GM19467 (cell line): Measurements from ENCODE around the gene LZTR1.
"Not testable (repeated sequence)": the region's sequence is repeated elsewhere in the genome, so short reads cannot be mapped to it uniquely, and the experiment has no call there.

Experiments used
- ATAC-seq: cut with Tn5 transposase; IDR thresholded peaks from one replicate; pipeline ENCODE4 v1.9.1; 2021; ENCODE audit warnings: mild to moderate bottlenecking, moderate library complexity; ENCODE audit not compliant: unreplicated experiment

LZTR1 gene

DNA sequence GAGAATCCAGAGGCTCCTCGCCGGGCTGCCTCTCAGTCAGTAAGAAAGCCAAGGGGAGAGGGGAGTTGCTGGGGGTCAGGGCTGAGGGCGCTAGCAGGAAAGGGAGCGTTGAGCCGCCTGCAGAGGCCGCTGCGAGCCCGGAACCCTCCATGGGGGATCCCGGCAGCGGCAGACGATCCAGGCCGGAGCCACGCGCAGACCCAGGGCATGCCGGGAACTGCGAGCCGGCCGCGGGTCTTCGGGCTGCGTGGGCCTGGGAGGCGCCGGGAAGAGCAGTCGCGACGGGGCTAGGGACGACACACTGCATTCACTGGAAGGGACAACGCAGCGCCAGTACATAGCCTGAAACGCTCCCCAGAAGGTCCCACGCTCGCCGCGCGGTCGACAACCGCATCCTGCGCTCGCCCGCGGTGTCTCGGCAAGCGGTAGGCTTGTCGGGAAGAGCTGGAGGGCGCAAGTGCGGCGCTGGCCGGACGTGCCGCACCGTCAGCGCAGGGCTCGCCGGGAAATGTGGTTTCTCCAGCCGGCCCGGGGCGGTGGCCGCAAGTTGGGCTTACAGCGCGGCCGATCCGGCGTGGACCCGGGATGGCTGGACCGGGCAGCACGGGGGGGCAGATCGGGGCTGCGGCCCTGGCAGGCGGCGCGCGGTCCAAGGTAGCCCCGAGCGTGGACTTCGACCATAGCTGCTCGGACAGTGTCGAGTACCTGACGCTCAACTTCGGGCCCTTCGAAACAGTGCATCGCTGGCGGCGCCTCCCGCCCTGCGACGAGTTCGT lies at the start of gene LZTR1:
TSS of gene LZTR1 (plus strand) at position 511 of the 776 bp plus-strand sequence. CDS start at position 586, 75 bp downstream.
- ATAC-seq, result peak; percentile 77

DNA sequence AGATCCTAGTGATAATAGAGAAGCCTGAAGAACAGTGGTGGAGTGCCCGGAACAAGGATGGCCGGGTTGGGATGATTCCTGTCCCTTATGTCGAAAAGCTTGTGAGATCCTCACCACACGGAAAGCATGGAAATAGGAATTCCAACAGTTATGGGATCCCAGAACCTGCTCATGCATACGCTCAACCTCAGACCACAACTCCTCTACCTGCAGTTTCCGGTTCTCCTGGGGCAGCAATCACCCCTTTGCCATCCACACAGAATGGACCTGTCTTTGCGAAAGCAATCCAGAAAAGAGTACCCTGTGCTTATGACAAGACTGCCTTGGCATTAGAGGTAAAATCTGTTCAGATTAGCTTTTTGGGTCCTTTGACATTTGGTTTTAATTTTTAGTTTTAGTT lies 48.2 kb upstream of the LZTR1 start:
- ATAC-seq, result no peak

GRCh38 chr22:20935049-20935448 lies 47.0 kb upstream of the LZTR1 start:
- ATAC-seq, result not testable (repeated sequence)

DNA sequence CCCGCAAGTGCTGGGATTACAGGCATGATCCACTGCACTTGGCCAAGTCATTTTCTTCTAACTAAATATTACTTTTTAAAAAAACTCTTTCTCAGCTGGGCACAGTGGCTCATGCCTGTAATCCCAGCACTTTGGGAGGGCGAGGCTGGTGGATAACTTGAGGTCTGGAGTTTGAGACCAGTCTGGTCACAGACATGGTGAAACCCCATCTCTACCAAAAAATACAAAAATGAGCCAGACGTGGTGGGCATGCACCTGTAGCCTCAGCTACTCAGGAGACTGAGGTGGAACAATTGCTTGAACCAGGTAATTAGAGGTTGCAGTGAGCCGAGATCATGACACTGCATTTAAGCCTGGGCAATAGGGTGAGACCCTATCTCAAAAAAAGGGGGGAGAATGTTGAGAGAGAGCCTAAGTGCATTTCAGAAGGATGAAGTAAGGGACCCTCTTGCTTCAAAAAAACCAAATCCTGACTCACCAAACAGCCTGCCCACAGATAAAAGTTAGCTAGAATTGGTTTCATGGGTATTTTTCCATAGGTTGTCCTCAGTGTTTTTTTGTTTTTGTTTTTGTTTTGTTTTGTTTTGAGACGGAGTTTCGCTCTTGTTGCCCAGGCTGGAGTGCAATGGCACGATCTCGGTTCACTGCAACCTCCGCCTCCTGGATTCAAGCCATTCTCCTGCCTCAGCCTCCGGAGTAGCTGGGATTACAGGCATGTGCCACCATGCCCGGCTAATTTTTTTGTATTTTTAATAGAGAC lies 46.1 kb upstream of the LZTR1 start:
- ATAC-seq, result not testable (repeated sequence)

DNA sequence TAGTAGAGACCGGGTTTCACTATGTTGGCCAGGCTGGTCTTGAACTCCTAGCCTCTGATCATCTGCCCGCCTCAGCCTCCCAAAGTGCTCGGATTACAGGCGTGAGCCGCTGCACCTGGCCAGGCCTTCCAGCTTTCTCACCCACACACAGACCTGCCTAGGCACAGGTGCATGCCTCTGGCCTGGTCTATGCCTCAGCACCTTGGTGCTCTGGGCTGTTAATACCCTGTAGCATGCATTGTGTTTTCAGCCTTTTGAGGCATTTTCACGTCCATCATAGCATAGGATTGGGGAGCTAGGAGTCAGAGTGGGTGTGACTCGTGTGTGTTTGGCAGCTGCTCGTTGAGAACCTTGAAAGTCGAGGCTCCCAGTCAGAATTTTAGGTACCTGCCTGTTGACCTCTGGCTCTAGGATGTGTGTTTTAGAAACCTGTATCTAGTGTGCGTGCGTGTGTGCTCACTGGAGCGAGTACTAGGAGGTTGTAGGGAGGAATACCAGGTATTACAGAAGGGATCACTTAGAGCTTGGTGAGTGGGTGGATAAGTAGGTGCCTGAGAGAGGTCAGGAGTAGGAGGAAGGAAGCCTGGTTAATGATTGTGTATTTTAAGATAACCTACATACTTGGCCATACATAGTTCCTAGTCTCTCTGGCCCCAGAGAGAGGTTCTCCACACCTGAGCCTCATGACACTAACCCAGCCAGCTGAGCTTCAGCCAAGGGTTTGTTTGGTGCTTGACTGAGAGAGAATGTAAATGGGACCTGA lies 44.9 kb upstream of the LZTR1 start:
- no peak for ATAC-seq

DNA sequence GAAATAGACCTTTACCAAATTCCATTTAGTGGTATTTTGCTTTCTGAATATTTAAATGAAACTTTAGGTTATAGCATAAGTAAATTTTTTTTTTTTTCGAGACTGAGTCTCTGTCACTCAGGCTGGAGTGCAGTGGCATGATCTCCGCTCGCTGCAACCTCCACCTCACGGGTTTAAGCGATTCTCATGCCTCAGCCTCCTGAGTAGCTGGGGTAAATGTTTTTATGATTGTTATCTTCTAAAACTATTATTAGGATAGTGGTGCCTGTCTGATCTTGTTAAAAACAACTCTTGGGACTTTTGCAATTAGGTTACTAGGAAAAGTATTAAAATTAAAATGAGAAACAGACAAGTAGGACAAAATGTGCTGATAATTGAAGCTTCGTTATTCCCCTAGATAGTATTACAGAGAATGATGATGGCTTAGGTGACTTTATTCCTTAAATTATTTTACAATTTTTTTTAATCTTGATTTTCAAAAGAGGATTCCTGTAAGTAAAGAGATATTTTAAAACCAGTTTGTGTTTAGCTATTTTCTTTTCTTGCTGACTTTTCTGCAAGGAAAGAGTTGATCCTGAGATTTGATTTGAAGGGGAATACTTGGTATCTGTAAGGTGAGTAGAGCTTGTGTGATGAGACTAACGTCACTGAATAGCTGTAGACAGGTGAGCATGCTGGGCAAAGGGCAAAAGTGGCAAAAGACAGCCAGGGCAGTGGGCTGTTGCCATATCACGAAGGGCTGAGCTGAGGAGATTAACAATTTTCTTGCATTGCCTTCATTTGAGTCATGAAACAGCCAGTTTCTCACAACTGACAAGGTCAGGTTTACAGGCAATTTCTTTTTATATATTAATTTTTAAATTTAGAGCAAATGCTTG lies 44.1 kb upstream of the LZTR1 start:
- ATAC-seq, result no peak

DNA sequence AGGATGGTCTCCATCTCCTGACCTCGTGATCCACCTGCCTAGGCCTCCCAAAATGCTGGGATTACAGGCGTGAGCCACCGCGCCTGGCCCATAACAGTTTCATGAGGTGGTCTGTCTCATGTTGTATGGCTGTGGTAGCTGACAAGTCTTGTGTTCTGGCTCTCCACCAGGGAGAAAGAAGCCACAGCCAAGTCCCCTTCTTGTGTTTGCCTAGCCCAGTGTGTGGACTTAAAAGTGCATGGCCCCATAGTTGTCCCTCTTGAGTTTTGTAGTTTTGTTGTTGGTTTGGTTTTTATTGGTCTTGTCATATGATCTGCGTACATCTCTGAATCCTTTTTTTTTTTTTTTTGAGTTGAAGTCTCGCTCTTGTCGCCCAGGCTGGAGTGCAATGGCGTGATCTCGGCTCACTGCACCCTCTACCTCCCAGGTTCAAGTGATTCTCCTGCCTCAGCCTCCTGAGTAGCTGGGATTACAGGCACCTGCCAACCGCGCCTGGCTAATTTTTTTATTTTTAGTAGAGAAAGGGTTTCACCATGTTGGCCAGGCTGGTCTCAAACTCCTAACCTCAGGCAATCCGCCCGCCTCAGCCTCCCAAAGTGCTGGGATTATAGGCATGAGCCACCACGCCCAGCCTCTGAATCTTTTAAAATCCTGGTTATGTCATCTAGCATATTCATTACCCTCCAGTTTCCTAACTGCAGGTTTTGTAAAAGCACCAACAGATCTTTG lies 42.5 kb upstream of the LZTR1 start:
- ATAC-seq, result not testable (repeated sequence)

GRCh38 chr22:20940186-20940651 lies 41.9 kb upstream of the LZTR1 start:
- no peak for ATAC-seq

DNA sequence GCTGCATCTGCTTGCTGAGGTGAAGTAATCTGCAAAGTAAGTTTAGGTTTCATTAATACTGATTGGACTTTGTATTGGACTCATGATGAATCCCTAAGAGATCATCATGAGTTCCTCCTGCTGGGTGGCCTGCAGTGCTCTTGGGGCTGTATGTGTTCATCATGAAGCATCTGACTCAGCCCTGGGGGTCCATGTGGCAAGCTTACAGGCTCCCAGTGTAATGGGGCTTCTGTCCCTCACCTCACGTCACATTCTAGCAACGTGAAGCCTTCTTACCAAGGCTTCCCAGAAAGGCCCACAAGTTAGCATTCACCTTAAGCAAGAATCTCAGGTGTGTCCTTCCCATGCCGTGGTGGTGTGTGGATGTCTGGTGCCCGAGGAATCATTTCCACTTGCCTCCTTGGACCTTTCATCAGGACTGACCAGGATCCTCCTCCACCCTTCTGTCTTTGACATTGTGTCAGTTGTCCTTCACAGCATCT lies 41.2 kb upstream of the LZTR1 start:
- no peak for ATAC-seq

- ATAC-seq, result not testable (repeated sequence)
Measured at GRCh38 chr22:20942203-20942902, 39.7 kb upstream of the LZTR1 start.

- ATAC-seq, result no peak
Measured at GRCh38 chr22:20943104-20943933, 38.8 kb upstream of the LZTR1 start.

DNA sequence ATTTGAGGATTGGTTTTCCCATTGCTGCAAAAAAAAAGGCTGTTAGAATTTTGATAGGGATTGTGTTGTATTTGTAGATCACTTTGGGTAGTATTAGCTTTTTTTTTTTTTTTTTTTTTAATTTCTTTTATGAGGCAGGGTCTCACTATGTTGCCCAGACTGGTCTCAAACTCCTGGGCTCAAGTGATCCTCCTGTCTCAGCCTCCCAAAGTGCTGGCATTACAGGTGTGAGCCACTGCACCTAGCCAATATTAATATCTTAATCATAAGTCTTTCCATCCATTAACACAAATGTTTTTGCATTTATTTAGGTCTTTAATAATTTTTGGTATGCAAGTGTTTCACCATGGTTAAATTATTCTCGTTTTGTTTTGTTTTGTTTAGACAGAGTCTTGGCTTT lies 38.1 kb upstream of the LZTR1 start:
- no peak for ATAC-seq

GRCh38 chr22:20945578-20945934 lies 36.5 kb upstream of the LZTR1 start:
- ATAC-seq, result no peak

DNA sequence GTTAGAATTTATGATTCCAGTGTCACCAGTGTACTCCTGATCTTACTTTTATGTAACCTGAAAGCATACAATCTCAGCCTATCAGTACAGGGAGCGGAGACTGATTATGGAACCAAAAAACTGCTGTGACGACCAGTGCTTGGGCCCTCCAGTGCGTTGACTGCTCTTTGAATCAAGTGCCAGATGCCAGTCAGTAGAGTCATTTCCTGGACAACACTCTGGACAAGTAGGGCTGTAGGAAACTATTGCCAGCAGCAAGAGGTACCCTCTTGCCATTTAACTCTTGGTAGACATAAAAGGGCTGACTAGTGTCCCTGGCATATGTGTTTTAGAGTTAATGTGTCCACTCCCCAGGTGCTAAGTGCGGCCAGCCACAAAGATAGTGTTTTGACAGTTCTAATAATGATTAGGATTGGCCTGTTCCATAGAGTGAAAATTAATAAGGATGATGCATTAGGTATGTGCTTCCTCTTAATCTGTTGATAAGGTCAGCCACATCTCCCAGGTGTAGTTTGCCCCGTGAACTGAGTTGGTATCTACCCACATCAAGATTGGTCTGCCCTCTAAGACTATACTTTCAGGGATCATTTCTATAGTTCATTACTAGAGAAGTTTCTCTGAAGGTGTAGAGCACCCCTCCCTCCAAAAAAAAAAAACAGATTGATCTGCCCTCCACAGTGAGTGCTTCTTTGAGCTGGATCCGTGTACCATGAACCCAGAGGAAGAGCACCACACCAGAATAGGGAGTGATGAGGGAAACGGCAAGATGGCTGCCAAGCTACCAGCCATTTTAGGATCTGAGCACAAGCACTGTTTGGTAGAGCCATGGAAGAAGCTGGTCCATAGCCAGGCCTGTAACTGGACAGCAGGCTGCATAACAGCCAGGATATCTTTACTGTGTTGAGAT lies 35.8 kb upstream of the LZTR1 start:
- ATAC-seq, result no peak

DNA sequence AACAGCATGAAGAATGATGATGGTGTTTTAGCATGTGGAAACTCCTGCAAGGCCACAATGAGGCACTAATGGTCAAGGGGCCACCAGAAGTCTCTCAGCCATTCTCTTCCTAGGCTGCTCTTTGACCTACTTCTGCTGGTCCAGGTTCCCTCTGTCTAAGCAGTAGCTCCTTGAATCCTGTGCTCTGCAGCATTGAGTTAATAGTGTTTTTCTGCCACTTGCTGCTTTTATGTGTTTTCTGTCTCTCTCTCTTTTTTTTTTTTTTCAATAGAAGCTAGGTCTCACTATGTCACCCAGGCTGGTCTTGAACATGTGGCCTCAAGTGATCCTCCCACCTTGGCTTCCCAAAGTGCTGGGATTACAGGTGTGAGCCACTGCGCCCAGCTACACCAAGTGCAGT lies 35.1 kb upstream of the LZTR1 start:
- no peak for ATAC-seq

GRCh38 chr22:20948450-20948849 lies 33.6 kb upstream of the LZTR1 start:
- ATAC-seq, result no peak

DNA sequence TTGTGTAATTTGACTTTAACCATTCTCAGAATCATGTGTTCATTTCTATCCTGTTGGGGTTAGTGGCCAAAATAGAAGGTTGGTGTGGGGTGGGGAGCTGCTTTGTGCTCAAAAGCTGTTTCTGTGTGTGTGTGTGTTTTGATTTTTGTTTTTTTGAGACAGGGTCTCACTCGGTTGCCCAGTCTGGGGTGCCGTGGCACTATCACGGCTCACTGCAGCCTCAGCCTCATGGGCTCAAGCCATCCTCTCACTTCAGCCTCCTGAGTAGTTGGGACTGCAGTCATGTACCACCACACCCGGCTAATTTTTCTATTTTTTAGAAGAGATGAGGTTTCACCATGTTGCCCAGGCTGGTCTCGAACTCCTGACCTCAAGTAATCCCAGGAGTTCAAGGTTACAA lies 33.1 kb upstream of the LZTR1 start:
- no peak for ATAC-seq
